Activated CD4-positive, alpha-beta T cell treated with anti-CD3 and anti-CD28 coated beads, Interleukin-2, amount 10 ng/mL, durations not matched to agents 24 days and 14 days (primary cell): ENCODE results near the gene SLC22A1. TPM values are rescaled to one million over a fixed set of nuclear protein-coding genes. Genes with fewer than 3 reads are reported as not detected.
"Not testable (repeated sequence)": the region's sequence is repeated elsewhere in the genome, so short reads cannot be mapped to it uniquely, and the experiment has no call there.

Source experiments
- DNase-seq: peaks from one replicate; pipeline ENCODE4 v3.0.0; 2022
- H3K27ac Mint-ChIP-seq: one replicate; pipeline ENCODE4 v1.8.0; 2022; ENCODE audit warnings: mild to moderate bottlenecking, mixed read lengths
- H3K27me3 Mint-ChIP-seq: one replicate; pipeline ENCODE4 v1.8.0; 2022; ENCODE audit warnings: mixed read lengths
- H3K36me3 Mint-ChIP-seq: one replicate; pipeline ENCODE4 v1.8.0; 2022; ENCODE audit warnings: low read depth, mild to moderate bottlenecking, mixed read lengths
- H3K4me1 Mint-ChIP-seq: one replicate; pipeline ENCODE4 v1.8.0; 2021; ENCODE audit warnings: mixed read lengths
- H3K4me3 Mint-ChIP-seq: one replicate; pipeline ENCODE4 v1.8.0; 2022; ENCODE audit warnings: mild to moderate bottlenecking, moderate library complexity, mixed read lengths
- H3K9me3 Mint-ChIP-seq: one replicate; pipeline ENCODE4 v1.8.0; 2021; ENCODE audit warnings: mixed read lengths
- intact Hi-C: fragments of 100-400 bp; cut with micrococcal nuclease; formaldehyde crosslinking; loops from one replicate; pipeline ENCODE4 v1.15.1; 2023
- total RNA-seq: library from RNA; stranded (reverse); gene quantifications from 2 replicates; pipeline ENCODE4 v1.2.3, GENCODE V29; 2022

The SLC22A1 gene
- total RNA-seq, 1 donor from 2014 or later: 2.2 TPM

DNA sequence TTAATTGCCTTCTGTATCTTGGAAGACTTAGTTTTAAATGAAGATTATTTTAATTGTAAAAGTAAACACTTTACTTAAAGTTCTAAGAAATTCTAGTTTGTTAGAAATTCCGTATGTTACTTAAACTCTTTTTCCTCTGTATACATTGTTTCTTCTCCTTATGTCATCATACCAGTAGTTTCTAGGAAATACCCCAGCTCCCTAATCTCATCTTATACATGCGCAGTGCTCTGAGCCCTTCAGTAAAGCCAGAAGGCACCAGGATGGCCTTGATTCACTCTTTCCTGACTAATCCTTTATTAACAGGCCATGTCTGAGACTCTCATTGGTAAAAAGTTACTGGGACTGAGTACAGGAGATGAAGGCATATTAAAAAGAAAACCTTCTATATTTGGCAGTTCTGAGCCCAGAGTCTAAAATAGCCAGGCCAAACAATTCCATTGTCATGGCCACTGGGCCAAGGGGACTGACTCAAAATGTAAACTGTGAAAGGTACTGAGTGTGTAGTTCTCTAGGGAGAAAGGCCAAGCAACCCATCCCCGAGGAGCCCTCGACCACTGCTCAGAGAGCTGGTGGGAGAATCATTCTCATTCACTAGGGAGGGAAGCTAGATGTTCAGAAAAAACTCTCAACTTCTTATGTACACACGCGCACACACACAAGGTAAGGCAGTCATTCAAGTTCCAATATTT is 25.0 kb downstream of the SLC22A1 start:
- H3K27ac Mint-ChIP-seq: no peak overlapping the region
- peaks cover 5% of the 10 kb centered on the region for H3K27me3 Mint-ChIP-seq
- H3K4me1 Mint-ChIP-seq: no peaks in the 10 kb centered on the region
- no peak overlapping the region for H3K4me3 Mint-ChIP-seq
- DNase-seq: no peak
- intact Hi-C loops: no loop called here
- peaks cover 3% of the 10 kb centered on the region for H3K9me3 Mint-ChIP-seq
- no peaks in the 10 kb centered on the region for H3K36me3 Mint-ChIP-seq

GRCh38 chr6:160147146-160147536 is 25.5 kb downstream of the SLC22A1 start:
- Mint-ChIP-seq H3K9me3 (peaks cover 3% of the 10 kb centered on the region), H3K27ac (no peak overlapping the region), H3K4me1 (no peaks in the 10 kb centered on the region), H3K36me3 (no peaks in the 10 kb centered on the region), H3K27me3 (peaks cover 5% of the 10 kb centered on the region), H3K4me3 (no peak overlapping the region)
- no peak for DNase-seq
- intact Hi-C loops: no loop called here

- intact Hi-C loops: no loop called here
- H3K4me1 Mint-ChIP-seq: no peaks in the 10 kb centered on the region
Observed at GRCh38 chr6:160154471-160154870, 32.9 kb downstream of the SLC22A1 start.

GRCh38 chr6:160156842-160157241 is 35.2 kb downstream of the SLC22A1 start:
- no peak for DNase-seq
- Mint-ChIP-seq H3K27me3 (no peaks in the 10 kb centered on the region), H3K4me1 (no peaks in the 10 kb centered on the region), H3K36me3 (no peaks in the 10 kb centered on the region), H3K27ac (no peak overlapping the region), H3K9me3 (no peaks in the 10 kb centered on the region), H3K4me3 (no peak overlapping the region)
- intact Hi-C loops: no loop called here

More at GRCh38 chr6:160154471-160154870, 32.9 kb downstream of the SLC22A1 start:
- Mint-ChIP-seq H3K36me3 (no peaks in the 10 kb centered on the region), H3K9me3 (peaks cover 3% of the 10 kb centered on the region), H3K4me3 (no peak overlapping the region), H3K27me3 (peaks cover 3% of the 10 kb centered on the region), H3K27ac (no peak overlapping the region)
- no peak for DNase-seq

- Mint-ChIP-seq H3K4me1 (no peaks in the 10 kb centered on the region), H3K36me3 (no peaks in the 10 kb centered on the region), H3K4me3 (no peak overlapping the region), H3K27ac (no peak overlapping the region), H3K9me3 (no peaks in the 10 kb centered on the region), H3K27me3 (no peaks in the 10 kb centered on the region)
- intact Hi-C loops: no loop called here
- peak; percentile 45 for DNase-seq
Observed at GRCh38 chr6:160160450-160160849, 38.8 kb downstream of the SLC22A1 start.

DNA sequence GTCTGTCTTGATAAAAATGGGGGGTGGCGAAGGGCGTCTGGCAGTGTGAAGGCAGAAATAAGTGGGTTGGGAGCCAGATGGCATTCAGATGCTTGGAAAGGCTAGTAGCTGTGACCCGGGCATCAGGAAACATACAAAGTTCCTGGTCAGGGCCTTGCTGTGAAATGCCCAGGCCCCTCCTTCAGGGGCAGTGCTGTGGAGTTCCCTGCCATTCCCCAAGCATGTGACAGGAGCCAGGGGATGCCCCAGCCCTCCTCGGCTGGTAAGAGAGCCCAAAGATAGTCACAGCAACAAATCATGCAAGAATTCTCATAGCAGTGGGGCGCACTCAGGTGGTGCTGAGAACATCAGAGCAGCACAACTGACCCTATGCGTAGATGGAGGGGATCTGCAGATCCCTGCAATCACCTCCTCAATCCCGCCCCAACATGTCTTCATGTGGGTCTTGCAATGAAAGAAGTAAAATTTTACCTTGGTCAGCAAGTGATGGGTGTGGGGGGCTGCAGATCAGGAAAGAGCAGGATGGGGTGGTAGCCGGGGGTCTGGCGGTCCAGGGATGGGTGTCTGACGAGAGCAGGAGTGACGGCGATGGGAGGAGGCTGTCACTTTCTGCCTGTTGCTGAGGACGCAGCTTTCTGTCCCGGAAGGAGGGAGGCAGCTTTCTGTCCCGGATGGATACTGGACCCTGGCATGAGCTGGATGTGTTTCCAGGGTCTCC is 39.5 kb downstream of the SLC22A1 start:
- intact Hi-C loops: no loop called here
- no peaks in the 10 kb centered on the region for H3K9me3 Mint-ChIP-seq
- H3K4me3 Mint-ChIP-seq: no peak overlapping the region
- H3K27ac Mint-ChIP-seq: no peak overlapping the region
- no peaks in the 10 kb centered on the region for H3K4me1 Mint-ChIP-seq
- DNase-seq: peak; percentile 29
- H3K27me3 Mint-ChIP-seq: no peaks in the 10 kb centered on the region
- H3K36me3 Mint-ChIP-seq: no peaks in the 10 kb centered on the region

GRCh38 chr6:160161647-160161986 is 40.0 kb downstream of the SLC22A1 start:
- Mint-ChIP-seq H3K36me3 (no peaks in the 10 kb centered on the region), H3K27me3 (no peaks in the 10 kb centered on the region), H3K4me1 (no peaks in the 10 kb centered on the region), H3K9me3 (no peaks in the 10 kb centered on the region), H3K4me3 (no peak overlapping the region), H3K27ac (no peak overlapping the region)
- DNase-seq: peak; percentile 23
- intact Hi-C loops: no loop called here

DNA sequence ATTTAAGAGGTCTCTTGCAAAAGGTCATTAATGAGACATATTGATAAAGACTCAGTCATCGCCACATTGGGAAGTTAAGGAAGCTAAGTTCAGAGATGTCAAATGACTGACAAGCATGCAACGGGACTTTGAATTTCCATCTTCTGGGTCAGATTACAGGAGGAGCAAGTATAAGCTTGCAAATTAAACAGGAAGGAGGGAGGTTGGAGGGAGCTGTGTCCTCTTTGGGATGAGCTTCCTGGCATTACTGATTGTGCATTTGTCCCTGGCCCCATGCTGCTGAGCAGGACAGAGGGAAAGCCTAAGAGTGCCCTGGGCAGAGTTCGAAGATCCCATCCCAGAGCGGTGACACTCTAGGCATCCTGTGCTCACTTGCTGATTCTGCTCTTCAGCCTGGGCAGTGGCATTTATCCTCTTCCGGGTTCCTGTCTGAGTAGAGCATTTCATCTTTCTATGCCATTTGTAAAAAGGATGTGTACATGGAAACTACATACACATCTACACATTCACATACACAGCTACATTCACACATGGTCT is 40.5 kb downstream of the SLC22A1 start:
- no peak overlapping the region for H3K4me3 Mint-ChIP-seq
- no peak overlapping the region for H3K27ac Mint-ChIP-seq
- DNase-seq: no peak
- H3K27me3 Mint-ChIP-seq: no peaks in the 10 kb centered on the region
- no peaks in the 10 kb centered on the region for H3K36me3 Mint-ChIP-seq
- H3K4me1 Mint-ChIP-seq: no peaks in the 10 kb centered on the region
- intact Hi-C loops: no loop called here
- no peaks in the 10 kb centered on the region for H3K9me3 Mint-ChIP-seq

- Mint-ChIP-seq H3K4me3 (no peak overlapping the region), H3K4me1 (no peaks in the 10 kb centered on the region), H3K9me3 (no peaks in the 10 kb centered on the region), H3K27ac (no peak overlapping the region), H3K27me3 (no peaks in the 10 kb centered on the region), H3K36me3 (no peaks in the 10 kb centered on the region)
- peak; percentile 33 for DNase-seq
- intact Hi-C loops: no loop called here
Observed at GRCh38 chr6:160163425-160163824, 41.8 kb downstream of the SLC22A1 start.

DNA sequence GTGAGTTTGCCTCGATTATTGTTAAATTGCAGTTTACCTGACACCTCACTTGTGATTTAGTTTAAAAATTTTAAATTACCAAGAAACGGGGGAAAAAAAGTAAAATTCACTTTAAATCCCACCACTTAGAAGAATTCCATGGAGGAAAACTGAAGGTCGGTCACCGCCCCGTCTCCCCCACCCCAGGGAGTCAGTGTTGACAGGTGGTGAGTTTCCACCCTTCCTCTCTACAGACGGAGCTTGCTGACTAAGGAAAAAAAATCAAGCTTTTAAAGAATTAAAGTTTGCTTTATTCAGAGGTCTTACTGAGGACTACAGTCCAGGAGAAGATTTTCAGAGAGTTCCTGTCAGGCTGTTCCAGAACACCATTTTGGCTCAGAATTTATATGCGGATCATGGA is 42.3 kb downstream of the SLC22A1 start:
- Mint-ChIP-seq H3K36me3 (no peaks in the 10 kb centered on the region), H3K4me3 (no peak overlapping the region), H3K27ac (no peak overlapping the region), H3K9me3 (no peaks in the 10 kb centered on the region), H3K27me3 (no peaks in the 10 kb centered on the region), H3K4me1 (no peaks in the 10 kb centered on the region)
- intact Hi-C loops: no loop called here
- no peak for DNase-seq

DNA sequence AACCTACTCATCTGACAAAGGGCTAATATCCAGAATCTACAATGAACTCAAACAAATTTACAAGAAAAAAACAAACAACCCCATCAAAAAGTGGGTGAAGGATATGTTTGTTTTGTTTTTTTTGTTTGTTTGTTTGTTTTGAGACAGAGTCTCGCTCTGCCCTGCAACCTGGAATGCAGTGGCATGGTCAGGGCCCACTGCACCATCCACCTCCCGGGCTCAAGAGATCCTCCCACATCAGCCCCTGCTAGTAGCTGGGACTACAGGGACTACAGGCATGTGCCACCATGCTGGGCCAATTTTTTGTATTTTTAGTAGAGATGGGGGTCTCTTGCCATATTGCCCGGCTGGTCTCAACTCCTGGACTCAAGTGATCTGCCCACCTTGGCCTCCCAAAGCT is 44.3 kb downstream of the SLC22A1 start:
- H3K27ac Mint-ChIP-seq, DNase-seq, intact Hi-C loops, H3K27me3 Mint-ChIP-seq, H3K4me1 Mint-ChIP-seq, H3K4me3 Mint-ChIP-seq, H3K36me3 Mint-ChIP-seq, H3K9me3 Mint-ChIP-seq: not testable (repeated sequence)

GRCh38 chr6:160167604-160168399 is 46.2 kb downstream of the SLC22A1 start:
- H3K27ac Mint-ChIP-seq: no peak overlapping the region
- no peak overlapping the region for H3K4me3 Mint-ChIP-seq
- H3K27me3 Mint-ChIP-seq: peaks cover 2% of the 10 kb centered on the region
- DNase-seq: peak; percentile 37
- no peaks in the 10 kb centered on the region for H3K4me1 Mint-ChIP-seq
- H3K9me3 Mint-ChIP-seq: peaks cover 3% of the 10 kb centered on the region
- no peaks in the 10 kb centered on the region for H3K36me3 Mint-ChIP-seq
- intact Hi-C loops: no loop called here

- H3K36me3 Mint-ChIP-seq: no peaks in the 10 kb centered on the region
- DNase-seq: no peak
- intact Hi-C loops: no loop called here
- H3K9me3 Mint-ChIP-seq: peaks cover 3% of the 10 kb centered on the region
- peaks cover 2% of the 10 kb centered on the region for H3K27me3 Mint-ChIP-seq
- H3K4me1 Mint-ChIP-seq: no peaks in the 10 kb centered on the region
- no peak overlapping the region for H3K4me3 Mint-ChIP-seq
- H3K27ac Mint-ChIP-seq: no peak overlapping the region
Observed at GRCh38 chr6:160170018-160170680, 48.5 kb downstream of the SLC22A1 start.
